Measurements from ENCODE around the gene KNOP1.

KNOP1 gene

DNA sequence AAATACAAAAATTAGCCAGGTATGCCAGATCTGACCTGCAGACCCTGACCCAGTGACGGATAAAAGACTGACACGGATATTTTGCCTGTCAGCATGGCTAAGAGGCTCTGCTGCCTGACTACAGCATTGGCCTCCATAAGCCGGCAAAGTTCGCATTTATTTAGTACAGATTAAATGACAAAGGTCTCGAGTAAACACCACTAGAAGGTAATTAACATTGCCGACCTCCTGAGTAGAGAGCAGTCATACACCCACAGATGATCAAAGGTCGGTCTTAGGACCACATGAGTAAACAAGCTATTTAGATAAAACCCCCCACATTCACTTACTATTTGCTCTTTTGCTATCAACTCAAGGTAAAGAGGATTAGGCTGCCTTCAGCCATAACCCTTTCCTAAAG, 55.7 kb downstream of the KNOP1 start:
- Histone ChIP-seq H3K27me3 (ENCODE audit: insufficient read depth, low read depth, severe bottlenecking) (no peaks in the 10 kb centered on the region), H3K27ac (no peak overlapping the region), H3K9me3 (ENCODE audit: severe bottlenecking) (no peaks in the 10 kb centered on the region), H3K36me3 (peaks cover 5% of the 10 kb centered on the region; the same call in 1 of the 2 replicates), H3K4me3 (ENCODE audit: low read depth, low read length) (no peak overlapping the region)
- no peak for DNase-seq
- TF ChIP-seq, protein P1, sequence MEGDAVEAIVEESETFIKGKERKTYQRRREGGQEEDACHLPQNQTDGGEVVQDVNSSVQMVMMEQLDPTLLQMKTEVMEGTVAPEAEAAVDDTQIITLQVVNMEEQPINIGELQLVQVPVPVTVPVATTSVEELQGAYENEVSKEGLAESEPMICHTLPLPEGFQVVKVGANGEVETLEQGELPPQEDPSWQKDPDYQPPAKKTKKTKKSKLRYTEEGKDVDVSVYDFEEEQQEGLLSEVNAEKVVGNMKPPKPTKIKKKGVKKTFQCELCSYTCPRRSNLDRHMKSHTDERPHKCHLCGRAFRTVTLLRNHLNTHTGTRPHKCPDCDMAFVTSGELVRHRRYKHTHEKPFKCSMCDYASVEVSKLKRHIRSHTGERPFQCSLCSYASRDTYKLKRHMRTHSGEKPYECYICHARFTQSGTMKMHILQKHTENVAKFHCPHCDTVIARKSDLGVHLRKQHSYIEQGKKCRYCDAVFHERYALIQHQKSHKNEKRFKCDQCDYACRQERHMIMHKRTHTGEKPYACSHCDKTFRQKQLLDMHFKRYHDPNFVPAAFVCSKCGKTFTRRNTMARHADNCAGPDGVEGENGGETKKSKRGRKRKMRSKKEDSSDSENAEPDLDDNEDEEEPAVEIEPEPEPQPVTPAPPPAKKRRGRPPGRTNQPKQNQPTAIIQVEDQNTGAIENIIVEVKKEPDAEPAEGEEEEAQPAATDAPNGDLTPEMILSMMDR (IDR thresholded peaks at IDR 0.05; ENCODE audit: low read depth, low read length): no peak

DNA sequence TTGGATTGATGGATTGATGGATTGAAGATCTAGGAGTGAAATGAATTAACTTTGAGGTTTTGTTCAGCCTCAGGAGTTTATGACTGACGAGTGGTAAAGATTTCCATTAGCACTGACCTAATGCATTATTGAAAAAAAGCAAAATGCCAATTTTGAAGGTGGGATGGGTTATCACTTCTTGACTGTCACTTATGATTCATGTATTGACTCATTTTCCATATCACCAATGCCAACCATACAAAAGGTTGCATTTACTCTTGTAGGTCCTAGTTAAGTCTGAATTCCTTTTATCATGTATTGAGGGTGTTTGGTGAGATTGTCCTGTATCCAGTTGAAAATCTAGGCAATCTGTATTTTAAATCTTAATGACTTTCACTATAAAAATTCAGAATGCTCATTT, 57.6 kb downstream of the KNOP1 start:
- Histone ChIP-seq H3K36me3 (peaks cover 5% of the 10 kb centered on the region; the same call in 1 of the 2 replicates), H3K27me3 (ENCODE audit: insufficient read depth, low read depth, severe bottlenecking) (no peaks in the 10 kb centered on the region), H3K9me3 (ENCODE audit: severe bottlenecking) (no peaks in the 10 kb centered on the region), H3K27ac (no peak overlapping the region), H3K4me3 (ENCODE audit: low read depth, low read length) (no peak overlapping the region)
- TF ChIP-seq, protein P1 (IDR thresholded peaks at IDR 0.05; ENCODE audit: low read depth, low read length): no peak
- DNase-seq: no peak

DNA sequence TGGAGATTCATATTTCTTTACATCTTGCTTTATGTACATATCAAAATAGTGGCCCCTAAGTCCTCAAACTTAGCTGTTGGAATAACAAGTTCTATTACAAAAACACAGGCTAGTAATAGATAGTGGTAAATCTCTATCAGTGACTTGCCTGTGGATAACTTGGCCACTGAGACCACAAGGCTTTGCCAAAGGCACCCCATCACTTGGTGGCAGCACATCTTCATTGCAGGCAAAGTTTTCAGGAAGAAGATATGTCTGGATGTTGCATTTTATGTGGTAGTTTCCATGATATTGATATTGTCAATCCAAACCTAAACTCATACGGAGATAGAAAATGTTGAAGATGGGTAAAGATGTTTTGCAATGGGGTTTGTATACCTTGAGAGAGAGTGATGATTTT, 58.5 kb downstream of the KNOP1 start:
- H3K27me3 ChIP-seq (ENCODE audit: insufficient read depth, low read depth, severe bottlenecking): no peaks in the 10 kb centered on the region
- no peak overlapping the region for H3K4me3 ChIP-seq (ENCODE audit: low read depth, low read length)
- no peak for DNase-seq
- TF ChIP-seq, protein P1 (IDR thresholded peaks at IDR 0.05; ENCODE audit: low read depth, low read length): no peak
- H3K27ac ChIP-seq: no peak overlapping the region
- H3K36me3 ChIP-seq: peaks cover 5% of the 10 kb centered on the region; the same call in 1 of the 2 replicates
- H3K9me3 ChIP-seq (ENCODE audit: severe bottlenecking): no peaks in the 10 kb centered on the region

DNA sequence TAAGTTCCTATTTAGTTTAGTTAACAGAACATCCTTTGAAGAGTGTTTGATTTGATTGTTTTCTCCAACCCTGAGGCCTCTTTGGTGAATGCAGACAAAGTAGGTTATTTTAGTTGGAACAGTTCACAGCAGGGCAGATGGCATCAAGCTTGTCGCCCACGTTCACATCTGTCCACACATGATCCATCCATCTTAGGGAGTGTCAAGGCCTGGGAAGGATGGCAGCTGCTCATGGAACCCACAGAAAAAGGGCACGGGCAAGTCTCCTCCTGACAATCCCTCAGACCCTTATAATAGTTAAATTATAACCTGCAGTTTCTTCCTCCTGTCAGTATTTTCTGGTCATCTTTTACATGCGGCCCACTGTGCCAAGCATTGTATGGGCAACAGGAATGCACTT, 60.2 kb downstream of the KNOP1 start:
- peaks cover 9% of the 10 kb centered on the region for H3K36me3 ChIP-seq

DNA sequence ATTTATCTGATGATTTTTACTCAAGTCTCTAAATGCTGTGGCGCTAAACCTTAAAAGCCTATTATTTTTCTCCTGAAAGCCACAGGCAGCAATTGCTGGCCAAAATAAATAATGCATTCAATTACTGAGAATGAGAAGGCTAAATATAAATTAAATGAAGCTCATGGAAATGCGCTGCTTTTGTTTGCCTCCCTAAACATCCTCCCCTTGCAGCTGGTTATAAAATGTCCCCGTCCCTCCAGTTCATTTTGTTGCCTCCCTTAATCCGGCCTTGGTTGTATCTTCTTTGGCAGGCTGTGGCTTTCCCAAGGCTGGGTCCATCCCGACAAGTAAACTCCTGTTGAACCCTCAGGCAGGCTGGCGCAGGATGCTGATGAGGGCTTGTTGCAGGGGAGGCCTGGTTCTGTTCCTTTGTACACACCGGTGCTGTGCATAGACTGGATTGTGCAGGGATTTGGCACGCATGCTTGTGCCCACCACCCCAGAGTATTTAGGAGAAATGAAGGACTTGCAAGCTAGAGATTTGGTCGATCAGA, 62.7 kb downstream of the KNOP1 start:
- Histone ChIP-seq H3K27me3 (ENCODE audit: insufficient read depth, low read depth, severe bottlenecking) (no peaks in the 10 kb centered on the region), H3K9me3 (ENCODE audit: severe bottlenecking) (no peaks in the 10 kb centered on the region), H3K36me3 (peaks cover 14% of the 10 kb centered on the region), H3K27ac (no peak overlapping the region), H3K4me3 (ENCODE audit: low read depth, low read length) (no peak overlapping the region)
- DNase-seq: no peak
- TF ChIP-seq, protein P1 (IDR thresholded peaks at IDR 0.05; ENCODE audit: low read depth, low read length): no peak

More for the DNA sequence above, 60.2 kb downstream of the KNOP1 start:
- H3K4me3 ChIP-seq (ENCODE audit: low read depth, low read length): no peak overlapping the region
- TF ChIP-seq, protein P1 (IDR thresholded peaks at IDR 0.05; ENCODE audit: low read depth, low read length): no peak
- no peaks in the 10 kb centered on the region for H3K9me3 ChIP-seq (ENCODE audit: severe bottlenecking)
- no peak for DNase-seq
- H3K27ac ChIP-seq: no peak overlapping the region
- H3K27me3 ChIP-seq (ENCODE audit: insufficient read depth, low read depth, severe bottlenecking): no peaks in the 10 kb centered on the region

DNA sequence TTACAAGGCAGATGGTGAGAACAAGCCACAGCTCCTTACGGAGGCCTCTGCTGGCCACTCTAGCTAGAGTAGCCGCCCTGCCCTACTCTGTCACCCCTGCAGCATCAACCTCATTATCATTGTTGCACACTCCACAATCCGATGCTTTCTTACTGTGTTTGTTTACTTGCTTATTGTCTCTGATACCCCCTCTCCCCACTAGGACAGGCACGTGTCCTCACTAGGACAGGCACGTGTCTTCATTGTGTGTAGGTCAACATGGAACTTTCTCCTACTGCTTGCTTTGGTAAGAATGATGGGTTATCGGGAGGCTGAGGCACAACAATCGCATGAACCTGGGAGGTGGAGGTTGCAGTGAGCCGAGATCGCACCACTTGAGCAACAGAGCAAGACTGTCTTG, 63.9 kb downstream of the KNOP1 start:
- Histone ChIP-seq H3K27me3 (ENCODE audit: insufficient read depth, low read depth, severe bottlenecking) (no peaks in the 10 kb centered on the region), H3K9me3 (ENCODE audit: severe bottlenecking) (no peaks in the 10 kb centered on the region), H3K4me3 (ENCODE audit: low read depth, low read length) (no peak overlapping the region), H3K27ac (no peak overlapping the region), H3K36me3 (peaks cover 14% of the 10 kb centered on the region)
- TF ChIP-seq, protein P1 (IDR thresholded peaks at IDR 0.05; ENCODE audit: low read depth, low read length): no peak
- DNase-seq: no peak
